Common myeloid progenitor, CD34-positive (primary cell): ENCODE results near the gene PRKCE.

Source experiments
- CTCF ChIA-PET: fragments of 350-600 bp; sonication (Branson Sonifier 250); formaldehyde crosslinking; loops from one replicate; lab custom pipeline; 2021; ENCODE audit warnings: antibody characterized with exemption; lab: Charles Lee
- POLR2A ChIA-PET: fragments of 350-600 bp; sonication (Branson Sonifier 250); formaldehyde crosslinking; loops from one replicate; lab custom pipeline; 2021; ENCODE audit warnings: antibody characterized with exemption; lab: Charles Lee
- DNase-seq, 3 donors: peaks; one replicate each; pipeline versions ENCODE4 v3.0.0 to v3.0.0-alpha.2; 2013
- H3K27ac ChIP-seq, 2 experiments: 1 replicate in 1 of 2; 2 replicates in 1 of 2; pipeline ENCODE4 v1.7.0; 2013; ENCODE audit warnings: inconsistent platforms in 2 of 2, low read length in 2 of 2, mild to moderate bottlenecking in 2 of 2, low read depth in 1 of 2, moderate library complexity in 1 of 2; ENCODE audit not compliant: severe bottlenecking in 2 of 2, insufficient read depth in 1 of 2, poor library complexity in 1 of 2
- H3K27me3 ChIP-seq, 5 experiments: replicated peaks in 2 of 5; 1 replicate in 3 of 5; 2 replicates in 2 of 5; pipeline versions ENCODE4 v1.6.1 to v1.7.0; 2013; ENCODE audit warnings: low read length in 4 of 5, mild to moderate bottlenecking in 2 of 5, moderate library complexity in 2 of 5, inconsistent platforms in 1 of 5; ENCODE audit not compliant: insufficient read depth in 5 of 5, control insufficient read depth in 4 of 5
- H3K36me3 ChIP-seq, 4 experiments: 1 replicate in 2 of 4; 2 replicates in 2 of 4; pipeline versions ENCODE4 v1.6.1 to v1.7.0; 2013; ENCODE audit warnings: low read length in 3 of 4, control low read depth in 1 of 4, mild to moderate bottlenecking in 1 of 4; ENCODE audit not compliant: control insufficient read depth in 4 of 4, insufficient read depth in 4 of 4
- H3K4me1 ChIP-seq, 4 experiments: 1 replicate in 3 of 4; 2 replicates in 1 of 4; pipeline versions ENCODE4 v1.6.1 to v1.7.1; 2013; ENCODE audit warnings: low read length in 3 of 4, mild to moderate bottlenecking in 3 of 4, control low read depth in 1 of 4, inconsistent platforms in 1 of 4, moderate library complexity in 1 of 4; ENCODE audit not compliant: control insufficient read depth in 4 of 4, insufficient read depth in 4 of 4; ENCODE audit errors: control extremely low read depth in 1 of 4
- H3K4me3 ChIP-seq, 7 experiments: 1 replicate in 4 of 7; 2 replicates in 3 of 7; pipeline versions ENCODE4 v1.5.1 to v1.7.0; 2013; ENCODE audit warnings: mild to moderate bottlenecking in 7 of 7, low read length in 6 of 7, moderate library complexity in 6 of 7, inconsistent platforms in 2 of 7, low read depth in 2 of 7, control low read depth in 1 of 7; ENCODE audit not compliant: insufficient read depth in 4 of 7, control insufficient read depth in 1 of 7; ENCODE audit errors: extremely low read depth in 1 of 7
- H3K9me3 ChIP-seq, 5 experiments: 1 replicate in 4 of 5; 2 replicates in 1 of 5; pipeline versions ENCODE4 v1.6.1 to v1.7.1; 2013; ENCODE audit warnings: low read length in 4 of 5, mild to moderate bottlenecking in 2 of 5, inconsistent platforms in 1 of 5, low read depth in 1 of 5, moderate library complexity in 1 of 5; ENCODE audit not compliant: control insufficient read depth in 4 of 5, insufficient read depth in 2 of 5; ENCODE audit errors: control extremely low read depth in 1 of 5
- WGBS: methylation state at CpG from one replicate; pipeline ENCODE4 v1.1.5; 2013; ENCODE audit not compliant: insufficient coverage; 5-methylcytosine and 5-hydroxymethylcytosine counted together

Gene PRKCE

GRCh38 chr2:45954233-45954850 is 302.9 kb downstream of the PRKCE start:
- no peaks in the 10 kb centered on the region for H3K36me3 ChIP-seq
- WGBS: no CpG with 5 or more reads among the region's 1 CpG
- no peak overlapping the region for H3K27ac ChIP-seq
- peaks cover 0 to 11% (median 7%) of the 10 kb centered on the region in 4 experiments for H3K4me1 ChIP-seq
- H3K4me3 ChIP-seq: no peak overlapping the region
- no peaks in the 10 kb centered on the region for H3K9me3 ChIP-seq
- ChIA-PET POLR2A (no interaction called here), CTCF (interaction anchor here (0.7 kb wide), 1 partner anchor 10 kb away, joined by 3 read pairs; no protein-coding TSS in a partner anchor)
- DNase-seq: no peak
- H3K27me3 ChIP-seq: no peaks in the 10 kb centered on the region

GRCh38 chr2:45957533-45958227 is 306.2 kb downstream of the PRKCE start:
- Histone ChIP-seq H3K9me3 (no peaks in the 10 kb centered on the region), H3K4me1 (peaks cover 0 to 1% (median 0%) of the 10 kb centered on the region in 4 experiments), H3K27me3 (no peaks in the 10 kb centered on the region), H3K4me3 (no peak overlapping the region), H3K36me3 (no peaks in the 10 kb centered on the region), H3K27ac (no peak overlapping the region)
- WGBS: 100% methylated on average over 1 of the region's 4 CpGs
- no peak for DNase-seq
- POLR2A ChIA-PET: interaction anchor here (0.6 kb wide), 1 partner anchor 146 kb away, joined by 3 read pairs; no protein-coding TSS in a partner anchor
- CTCF ChIA-PET: no interaction called here

GRCh38 chr2:45960057-45960863 is 308.8 kb downstream of the PRKCE start:
- H3K27ac ChIP-seq: no peak overlapping the region
- no peaks in the 10 kb centered on the region for H3K27me3 ChIP-seq
- DNase-seq: no peak
- no peaks in the 10 kb centered on the region for H3K36me3 ChIP-seq
- ChIA-PET POLR2A (no interaction called here), CTCF (no interaction called here)
- peaks cover 9 to 20% (median 14%) of the 10 kb centered on the region in 4 experiments for H3K4me1 ChIP-seq
- 100% methylated on average over 1 of the region's 8 CpGs for WGBS
- H3K4me3 ChIP-seq: no peak overlapping the region
- H3K9me3 ChIP-seq: no peaks in the 10 kb centered on the region

GRCh38 chr2:45962177-45962921 is 310.9 kb downstream of the PRKCE start:
- no peak overlapping the region for H3K27ac ChIP-seq
- H3K27me3 ChIP-seq: no peaks in the 10 kb centered on the region
- no peak overlapping the region for H3K4me3 ChIP-seq
- POLR2A ChIA-PET: no interaction called here
- WGBS: 89% methylated on average over 4 of the region's 7 CpGs
- peaks cover 10 to 31% (median 16%) of the 10 kb centered on the region in 4 experiments for H3K4me1 ChIP-seq
- H3K36me3 ChIP-seq: no peaks in the 10 kb centered on the region
- DNase-seq: no peak
- H3K9me3 ChIP-seq: no peaks in the 10 kb centered on the region
- CTCF ChIA-PET: interaction anchor here (1.0 to 1.9 kb wide), 2 partner anchors 13 to 27 kb away, joined by 3 to 6 read pairs; no protein-coding TSS in a partner anchor

- H3K4me1 ChIP-seq: peaks cover 10 to 30% (median 16%) of the 10 kb centered on the region in 4 experiments
- no peaks in the 10 kb centered on the region for H3K9me3 ChIP-seq
- DNase-seq: peak in 1 of 3 donors; percentile 47
- 59% methylated on average over 5 of the region's 7 CpGs for WGBS
- no peak overlapping the region for H3K27ac ChIP-seq
- H3K4me3 ChIP-seq: peak overlapping the region in 1 of 7 experiments; percentile 30
- H3K27me3 ChIP-seq: no peaks in the 10 kb centered on the region
- no peaks in the 10 kb centered on the region for H3K36me3 ChIP-seq
- ChIA-PET POLR2A (no interaction called here), CTCF (interaction anchor here (1.0 kb wide), 1 partner anchor 317 kb away, joined by 3 read pairs; no protein-coding TSS in a partner anchor)
These were observed 312.3 kb downstream of the PRKCE start for GRCh38 chr2:45963816-45964215.

GRCh38 chr2:45964223-45964841 is 312.9 kb downstream of the PRKCE start:
- Histone ChIP-seq H3K27ac (no peak overlapping the region), H3K4me3 (peak overlapping the region in 2 of 7 experiments; percentile 30 to 61), H3K9me3 (no peaks in the 10 kb centered on the region), H3K27me3 (no peaks in the 10 kb centered on the region), H3K4me1 (peaks cover 10 to 29% (median 16%) of the 10 kb centered on the region in 4 experiments), H3K36me3 (no peaks in the 10 kb centered on the region)
- DNase-seq: peak; percentile 53 to 72 (median 62)
- POLR2A ChIA-PET: no interaction called here
- CTCF ChIA-PET: interaction anchor here (0.7 to 1.0 kb wide), 2 partner anchors 10 to 318 kb away, joined by 3 read pairs; no protein-coding TSS in a partner anchor
- 0% methylated on average over 5 of the region's 6 CpGs for WGBS
